ENCODE data around the gene HERPUD1. TPM values are rescaled to one million over a fixed set of nuclear protein-coding genes. Genes with fewer than 3 reads are reported as not detected.

HERPUD1 gene
- total and polyA plus RNA-seq, 2 of the 8 experiments (the other 6 are each of a cell fraction or from before 2014, with no cell fraction given): 23.3 to 34.7 TPM

- Histone ChIP-seq H2BK12ac (ENCODE audit: low read depth, low read length) (no peak overlapping the region), H3K79me1 (ENCODE audit: low read depth, low read length) (no peaks in the 10 kb centered on the region), H3K9ac (replicated peaks in 1 of 4; ENCODE audit: extremely low read depth in 1 of 4, low read depth in 3 of 4, low read length in 3 of 4) (no peak overlapping the region), H3K4me3 (ENCODE audit: extremely low read depth in 1 of 4, insufficient read depth in 2 of 4, low read depth in 3 of 4, low read length in 4 of 4) (no peak overlapping the region), H3K14ac (ENCODE audit: insufficient read length) (no peak overlapping the region), H2BK5ac (ENCODE audit: low read depth, low read length) (no peak overlapping the region), H3K23me2 (ENCODE audit: low read depth, low read length) (no peaks in the 10 kb centered on the region), H2BK15ac (ENCODE audit: low read length) (no peak overlapping the region), H3K4me2 (ENCODE audit: insufficient read depth in 1 of 2, low read depth in 2 of 2, low read length in 2 of 2) (no peak overlapping the region), H2BK120ac (replicated peaks; ENCODE audit: low read depth, low read length) (no peak overlapping the region), H2AFZ (ENCODE audit: low read length) (no peak overlapping the region), H4K20me1 (replicated peaks in 1 of 2; ENCODE audit: control insufficient read depth in 1 of 2, insufficient read depth in 2 of 2, low read length in 2 of 2) (no peaks in the 10 kb centered on the region), H3K56ac (replicated peaks; ENCODE audit: insufficient read length, low read depth, low read length) (no peak overlapping the region), H4K5ac (ENCODE audit: insufficient read length, low read depth, low read length) (no peak overlapping the region), H3K36me3 (ENCODE audit: control insufficient read depth in 2 of 4, insufficient read depth in 4 of 4, low read length in 3 of 4) (no peaks in the 10 kb centered on the region), H2AK5ac (ENCODE audit: low read depth, low read length) (no peak overlapping the region), H3K4ac (replicated peaks; ENCODE audit: insufficient read length, low read depth, low read length) (no peak overlapping the region), H2BK20ac (ENCODE audit: low read length) (no peak overlapping the region), H4K91ac (replicated peaks; ENCODE audit: insufficient read length, low read length) (no peak overlapping the region), H3K9me3 (ENCODE audit: insufficient read depth in 2 of 2, low read depth in 1 of 2, low read length in 1 of 2) (no peaks in the 10 kb centered on the region), H3K27ac (ENCODE audit: low read depth, low read length) (no peak overlapping the region), H4K8ac (ENCODE audit: extremely low read depth, insufficient read depth, low read length) (no peak overlapping the region), H3K4me1 (replicated peaks in 1 of 4; ENCODE audit: control insufficient read depth in 3 of 4, insufficient read depth in 4 of 4, low read length in 3 of 4) (peaks cover 0 to 14% (median under 1%) of the 10 kb centered on the region in 4 experiments; a peak in 3 of 7 replicates), H3K18ac (ENCODE audit: extremely low read depth, low read length) (no peak overlapping the region), H3K79me2 (ENCODE audit: control insufficient read depth in 1 of 2, insufficient read depth in 2 of 2, low read length in 2 of 2) (no peaks in the 10 kb centered on the region), H3K27me3 (replicated peaks in 1 of 4; ENCODE audit: control insufficient read depth in 3 of 4, extremely low read depth in 1 of 4, insufficient read depth in 3 of 4, low read length in 3 of 4) (no peaks in the 10 kb centered on the region; a peak in 1 of 7 replicates), H3K23ac (ENCODE audit: insufficient read length) (no peak overlapping the region)
- no peak for TF ChIP-seq CTCF (IDR thresholded peaks at IDR 0.05; ENCODE audit: control extremely low read depth in 1 of 3, insufficient read depth in 1 of 3, low read depth in 1 of 3, low read length in 3 of 3)
- no peak for TF ChIP-seq NANOG (IDR thresholded peaks at IDR 0.05; ENCODE audit: insufficient read depth, low read depth, low read length, poor library complexity, severe bottlenecking)
- no peak for TF ChIP-seq YY1 (IDR thresholded peaks at IDR 0.05; ENCODE audit: low read depth, low read length)
- no peak for TF ChIP-seq KDM4A (IDR thresholded peaks at IDR 0.05; ENCODE audit: low read depth, low read length, severe bottlenecking)
- TF ChIP-seq SP4 (IDR thresholded peaks at IDR 0.05; ENCODE audit: low read length): no peak
- TF ChIP-seq CHD2 (IDR thresholded peaks at IDR 0.05; ENCODE audit: low read length): no peak
- no peak for TF ChIP-seq RAD21 (IDR thresholded peaks at IDR 0.05 in 1 of 2, conservative IDR thresholded peaks at IDR 0.05 in 1 of 2; ENCODE audit: low read depth in 2 of 2, low read length in 2 of 2)
- TF ChIP-seq SAP30 (IDR thresholded peaks at IDR 0.05; ENCODE audit: insufficient read depth, insufficient replicate concordance, low read length): no peak
- no peak for TF ChIP-seq USF2 (IDR thresholded peaks at IDR 0.05; ENCODE audit: low read length)
- no peak for TF ChIP-seq EZH2 (IDR thresholded peaks at IDR 0.05; ENCODE audit: low read depth, low read length, severe bottlenecking)
- ChIA-PET POLR2A (ENCODE audit: partially characterized antibody) (no interaction called here), CTCF (ENCODE audit: partially characterized antibody) (no interaction called here)
- FAIRE-seq (no peak), DNase-seq (ENCODE audit: low read depth in 1 of 2, low spot score in 2 of 2) (no peak)
- WGBS, 2 experiments (ENCODE audit: extremely low coverage in 1 of 2, insufficient coverage in 1 of 2, insufficient read length in 1 of 2, insufficient replicate concordance in 2 of 2, low coverage in 1 of 2, low lambda C conversion rate in 2 of 2, missing lambda C conversion rate in 1 of 2): 94% methylated on average over 3 of the region's 3 CpGs; no CpG with 5 or more reads in 1 of the 2 experiments
Measured at GRCh38 chr16:56907401-56907800, 24.5 kb upstream of the HERPUD1 start.
